HepG2 (cell line): Measurements from ENCODE around the gene CNOT2. TPM values are rescaled to one million over a fixed set of nuclear protein-coding genes. Genes with fewer than 3 reads are reported as not detected.

Source experiments
- AHR ChIP-seq: IDR thresholded peaks from 2 replicates; pipeline ENCODE4 v1.6.1; 2018; ENCODE audit warnings: missing genetic modification reagents, missing compliant biosample characterization
- ARHGAP35 ChIP-seq: sonication (generic); formaldehyde crosslinking; IDR thresholded peaks from 2 replicates; pipeline ENCODE4 v1.9.0; 2022; ENCODE audit warnings: mild to moderate bottlenecking, inconsistent platforms, moderate library complexity, missing genetic modification reagents, borderline replicate concordance
- HBP1 ChIP-seq: IDR thresholded peaks from 2 replicates; pipeline ENCODE4 v1.6.1; 2016; ENCODE audit warnings: low read depth, control low read depth
- HES4 ChIP-seq: sonication (generic); formaldehyde crosslinking; IDR thresholded peaks from 2 replicates; pipeline ENCODE4 v1.9.0; 2021; ENCODE audit warnings: mild to moderate bottlenecking, missing genetic modification reagents, borderline replicate concordance
- NCOA5 ChIP-seq: sonication (generic); formaldehyde crosslinking; IDR thresholded peaks from 2 replicates; pipeline ENCODE4 v1.4.0; 2020; ENCODE audit warnings: missing genetic modification reagents
- POGZ ChIP-seq: sonication (generic); formaldehyde crosslinking; IDR thresholded peaks from 2 replicates; pipeline ENCODE4 v1.4.0; 2020; ENCODE audit warnings: mild to moderate bottlenecking, missing genetic modification reagents
- TGIF2 ChIP-seq: IDR thresholded peaks from 2 replicates; pipeline ENCODE4 v1.6.1; 2016; ENCODE audit warnings: control low read depth, missing compliant biosample characterization
- ZBTB34 ChIP-seq: sonication (generic); formaldehyde crosslinking; IDR thresholded peaks from 2 replicates; pipeline ENCODE4 v1.8.0; 2022; ENCODE audit warnings: mild to moderate bottlenecking, missing genetic modification reagents
- ZNF275 ChIP-seq: sonication (generic); formaldehyde crosslinking; IDR thresholded peaks from 2 replicates; pipeline ENCODE4 v1.8.0; 2022; ENCODE audit warnings: missing genetic modification reagents, mild to moderate bottlenecking, inconsistent platforms, borderline replicate concordance
- ZNF441 ChIP-seq: sonication (generic); formaldehyde crosslinking; IDR thresholded peaks from 2 replicates; pipeline ENCODE4 v1.7.0; 2021; ENCODE audit warnings: missing genetic modification reagents, borderline replicate concordance
- ZNF503 ChIP-seq: sonication (generic); formaldehyde crosslinking; IDR thresholded peaks from 2 replicates; pipeline ENCODE4 v1.4.0; 2020; ENCODE audit warnings: missing genetic modification reagents
- ZNF512 ChIP-seq: sonication (generic); formaldehyde crosslinking; IDR thresholded peaks from 2 replicates; pipeline ENCODE4 v1.4.0; 2020; ENCODE audit warnings: mild to moderate bottlenecking, missing genetic modification reagents
- ZNF513 ChIP-seq: sonication (generic); formaldehyde crosslinking; conservative IDR thresholded peaks from 2 replicates; pipeline ENCODE4 v1.5.0; 2020; ENCODE audit warnings: missing genetic modification reagents
- ZNF670 ChIP-seq: sonication (generic); formaldehyde crosslinking; IDR thresholded peaks from 2 replicates; pipeline ENCODE4 v1.8.0; 2022; ENCODE audit warnings: mild to moderate bottlenecking, missing genetic modification reagents, borderline replicate concordance
- ZNF772 ChIP-seq: sonication (generic); formaldehyde crosslinking; IDR thresholded peaks from 2 replicates; pipeline ENCODE4 v1.5.0; 2020; ENCODE audit warnings: mild to moderate bottlenecking, missing genetic modification reagents
- polyA plus RNA-seq, 8 experiments: library from polyadenylated mRNA; depleted of rRNA in 3 of 8; stranded (reverse) in 7 of 8; unstranded in 1 of 8; fragments of >200 nt; fragmentation: Illumina TruSeq in 4 of 8; extraction: Trizol in 4 of 8; gene quantifications; 2 replicates each; pipeline versions ENCODE4 v1.2.1 to v1.2.3, GENCODE V29; 2011 to 2016; ENCODE audit warnings: low read depth in 4 of 8, missing spikeins in 1 of 8, mixed read lengths in 1 of 8; ENCODE audit not compliant: insufficient read depth in 1 of 8
- total RNA-seq, 5 experiments: library from RNA; depleted of rRNA; stranded (reverse); fragments of >200 nt; fragmentation: Illumina TruSeq; extraction: Trizol; gene quantifications; 2 replicates each; pipeline ENCODE4 v1.2.3, GENCODE V29; 2016; ENCODE audit warnings: low read depth in 1 of 5

The CNOT2 gene
- total and polyA plus RNA-seq, 2 of the 13 experiments (the other 11 are each of a cell fraction or from before 2014, with no cell fraction given), result 54.5 to 76.6 TPM

GRCh38 chr12:70242695-70243509, at the start of gene CNOT2 (continued):
- TF ChIP-seq ZNF513 (CRISPR knock-in tag) (no peak), AHR (CRISPR knock-in tag) (no peak), HBP1 (peak; percentile 57; the same call in 1 of the 2 replicates), ZNF503 (0 out of 2 replicates have a peak, but pooled peaks have one; percentile 20), POGZ (CRISPR knock-in tag) (peak; percentile 44), ZNF772 (CRISPR knock-in tag) (peak; percentile 69), NCOA5 (CRISPR knock-in tag) (no peak), ZNF441 (CRISPR knock-in tag) (0 out of 2 replicates have a peak, but pooled peaks have one; percentile 45), ZNF512 (CRISPR knock-in tag) (peak; percentile 77; the same call in 1 of the 2 replicates), ARHGAP35 (CRISPR knock-in tag) (peak; percentile 81), HES4 (CRISPR knock-in tag) (no peak; the same call in 1 of the 2 replicates), ZNF670 (CRISPR knock-in tag) (0 out of 2 replicates have a peak, but pooled peaks have one; percentile 14), TGIF2 (peak; percentile 70), ZBTB34 (peak; percentile 73; the same call in 1 of the 2 replicates), ZNF275 (CRISPR knock-in tag) (no peak; the same call in 1 of the 2 replicates)
